Brain pericyte (primary cell): ENCODE data around the gene BPIFB3.
"Not testable (repeated sequence)": the region's sequence is repeated elsewhere in the genome, so short reads cannot be mapped to it uniquely, and the experiment has no call there.

Experiments
- DNase-seq: peaks from one replicate; pipeline ENCODE4 v3.0.0-alpha.2; 2012; ENCODE audit warnings: low read depth, low spot score

BPIFB3 gene

DNA sequence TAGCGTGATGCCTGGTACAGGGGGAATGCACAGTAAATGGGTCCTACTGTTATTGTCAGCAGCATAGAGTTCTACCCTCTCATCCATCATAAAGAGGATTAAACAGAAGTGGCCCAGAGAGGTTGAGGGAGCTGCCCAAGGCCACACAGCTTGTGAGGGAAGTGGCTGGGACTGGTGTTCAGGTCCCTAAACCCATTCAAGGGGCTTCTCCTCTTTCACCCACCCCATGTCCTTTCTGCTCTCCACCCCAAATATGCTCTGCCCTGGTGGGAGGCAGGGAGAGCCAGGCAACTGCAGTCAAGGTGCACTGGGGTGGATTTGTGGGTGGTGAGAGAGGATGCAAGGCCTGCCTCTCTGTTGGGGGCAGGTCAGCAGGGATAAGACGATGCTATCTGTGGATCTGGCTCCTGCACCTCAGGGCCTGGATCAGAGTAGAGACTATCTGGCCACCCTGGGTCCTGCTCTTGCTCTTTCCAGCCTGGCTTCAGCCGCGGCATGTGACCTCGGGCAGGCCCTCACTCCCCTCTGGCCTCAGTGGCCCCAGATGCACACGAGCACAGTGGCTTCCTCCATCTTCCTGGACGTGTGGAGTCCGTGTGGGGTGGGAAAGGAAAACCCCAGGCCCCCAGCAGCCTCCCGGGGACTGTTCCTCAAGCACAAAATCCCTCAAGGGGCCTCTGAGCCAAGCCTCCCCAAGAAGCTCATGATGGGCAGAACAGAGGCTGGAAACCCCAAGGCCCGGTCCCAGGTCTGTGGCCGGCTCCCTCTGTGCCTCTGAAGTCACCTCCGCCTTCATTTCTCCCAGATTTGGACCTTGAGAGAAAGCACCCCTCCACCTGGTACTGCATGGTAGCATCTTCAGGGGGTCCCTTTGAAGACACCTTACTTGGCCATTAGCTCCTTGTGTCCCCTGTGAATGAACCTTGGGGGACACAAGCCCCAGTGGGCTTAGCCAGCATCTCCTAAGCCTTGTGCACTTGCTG is 25.6 kb upstream of the BPIFB3 start:
- no peak for DNase-seq

DNA sequence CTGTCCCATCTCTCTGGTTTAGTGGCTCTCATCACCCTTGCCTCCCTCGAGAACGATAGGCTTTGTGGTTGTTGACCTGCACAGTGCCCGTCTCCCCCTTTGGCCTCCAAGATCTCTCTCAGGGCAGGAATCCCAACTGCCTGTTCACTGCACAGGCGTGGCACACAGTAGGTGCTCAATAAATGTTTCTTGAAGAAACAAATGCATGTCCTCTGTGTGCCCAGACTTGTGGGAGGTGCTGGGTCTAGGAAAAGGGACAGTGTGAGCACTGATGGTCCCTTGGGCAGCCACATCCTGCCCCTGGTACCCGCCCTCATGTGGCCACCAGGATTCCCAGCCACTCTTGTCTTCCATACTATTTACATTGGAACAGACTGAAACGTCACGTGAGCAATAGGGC is 24.8 kb upstream of the BPIFB3 start:
- no peak for DNase-seq

DNA sequence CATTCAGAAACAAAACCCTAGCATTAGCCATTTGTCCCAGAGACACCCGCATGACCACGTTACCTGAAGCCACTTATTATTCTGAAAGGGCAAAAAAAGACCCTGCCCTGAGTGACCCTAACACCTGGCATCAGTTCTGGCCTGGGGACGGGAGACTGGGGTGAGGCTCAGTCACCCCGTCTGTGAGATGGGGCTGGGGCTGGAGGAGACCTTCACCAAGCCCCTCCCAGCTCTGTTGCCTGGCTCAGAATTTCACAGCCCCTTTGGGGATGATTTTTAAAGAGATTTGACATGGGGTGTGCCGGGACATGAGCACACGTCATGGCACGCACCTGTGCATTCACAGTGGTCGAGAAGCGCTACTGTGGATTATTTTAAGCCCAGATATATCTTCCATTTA is 23.6 kb upstream of the BPIFB3 start:
- DNase-seq, result no peak

DNA sequence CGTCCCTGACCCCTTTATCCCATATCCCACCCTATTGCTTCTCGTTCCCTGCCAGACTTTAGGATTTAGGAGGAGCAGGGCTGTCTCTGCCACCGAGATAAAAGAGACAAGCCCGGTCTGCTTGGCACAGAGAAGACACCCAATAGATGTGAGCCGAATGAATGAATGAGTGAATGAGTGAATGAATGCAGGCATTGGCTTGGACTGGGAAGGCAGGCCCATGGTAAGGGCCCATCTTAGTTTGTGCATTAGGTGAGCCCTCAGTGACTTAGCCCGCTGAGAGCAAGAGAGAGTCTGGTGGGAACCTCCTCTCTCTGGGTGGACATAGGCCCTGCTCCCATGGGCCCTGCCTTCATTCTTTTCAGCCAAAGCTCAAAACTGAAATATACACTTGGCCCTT is 23.1 kb upstream of the BPIFB3 start:
- DNase-seq, result no peak

DNA sequence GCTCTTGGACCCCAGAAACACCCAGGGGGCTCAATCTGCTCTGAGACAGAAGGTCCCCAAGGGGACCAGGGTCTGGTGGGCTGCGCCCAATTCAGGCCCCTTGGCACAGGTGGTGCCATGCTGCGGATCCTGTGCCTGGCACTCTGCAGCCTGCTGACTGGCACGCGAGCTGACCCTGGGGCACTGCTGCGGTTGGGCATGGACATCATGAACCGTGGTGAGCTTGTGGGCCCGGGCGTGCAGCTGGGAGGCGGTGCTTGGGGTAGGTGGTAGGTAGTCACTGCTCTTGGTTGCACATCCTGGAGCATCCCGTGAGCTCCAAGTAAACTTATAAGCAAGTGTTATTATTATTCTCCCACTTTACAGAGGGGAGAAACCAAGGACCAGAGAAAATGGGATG is 22.2 kb upstream of the BPIFB3 start, which contains the start of gene BPIFB6:
Gene BPIFB6, plus strand, starts transcription at position 118 of the 400 bp plus-strand sequence. Its CDS starts 0 bp downstream, at position 118.
- DNase-seq, result no peak

DNA sequence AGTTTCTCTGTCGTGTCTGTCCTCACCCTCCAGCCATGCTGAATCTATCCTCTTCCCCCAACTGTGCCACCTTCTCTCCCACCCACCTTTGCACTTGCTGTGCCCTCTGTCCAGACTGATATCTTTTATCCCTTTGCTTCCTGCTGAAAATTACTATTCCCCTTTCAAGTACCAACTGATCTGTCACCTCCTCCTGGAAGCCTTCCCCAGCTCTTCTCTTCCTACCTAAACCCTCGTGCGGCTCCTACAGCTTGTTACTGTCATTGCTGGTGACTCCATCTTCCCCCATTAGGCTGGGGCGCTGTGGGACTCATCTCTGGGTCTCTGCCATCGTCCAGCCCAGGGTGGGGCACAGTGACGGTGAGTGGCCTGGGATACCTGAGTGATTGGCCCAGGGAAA is 21.1 kb upstream of the BPIFB3 start:
- DNase-seq, result no peak

DNA sequence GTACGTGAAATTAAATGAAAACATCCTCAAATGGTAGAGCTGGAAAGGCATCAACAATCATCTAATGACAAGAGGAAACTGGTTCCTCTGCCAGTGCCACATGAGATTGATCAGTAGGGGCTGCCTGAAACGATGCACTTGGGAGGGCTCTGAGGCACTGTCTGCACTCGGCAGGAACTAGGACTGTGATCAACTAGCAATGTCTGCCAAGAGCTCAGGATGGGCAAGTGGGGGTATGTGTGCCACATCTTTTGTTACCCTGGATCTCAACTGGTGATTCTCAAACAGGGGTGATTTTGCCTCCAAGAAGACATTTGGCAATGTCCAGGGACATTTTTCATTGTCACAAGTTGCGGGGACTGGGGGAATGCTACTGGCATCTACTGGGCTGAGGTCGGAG is 20.3 kb upstream of the BPIFB3 start:
- no peak for DNase-seq

DNA sequence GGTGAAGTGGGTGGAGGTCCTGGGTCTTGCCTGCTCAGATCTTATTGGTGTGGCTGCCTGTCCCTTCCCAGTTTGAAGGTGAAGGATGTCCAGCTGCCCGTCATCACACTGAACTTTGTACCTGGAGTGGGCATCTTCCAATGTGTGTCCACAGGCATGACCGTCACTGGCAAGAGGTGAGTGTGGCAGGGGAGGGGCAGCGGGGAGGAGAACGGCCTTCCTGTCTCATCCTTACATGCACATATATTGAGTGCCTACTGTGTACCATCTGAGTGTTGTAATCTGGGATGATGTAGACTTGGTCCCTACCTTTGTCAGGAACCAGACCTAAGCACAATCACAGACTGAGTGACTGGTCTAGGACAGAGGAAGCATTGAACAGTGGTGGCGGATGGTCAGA is 19.6 kb upstream of the BPIFB3 start:
- DNase-seq, result no peak

DNA sequence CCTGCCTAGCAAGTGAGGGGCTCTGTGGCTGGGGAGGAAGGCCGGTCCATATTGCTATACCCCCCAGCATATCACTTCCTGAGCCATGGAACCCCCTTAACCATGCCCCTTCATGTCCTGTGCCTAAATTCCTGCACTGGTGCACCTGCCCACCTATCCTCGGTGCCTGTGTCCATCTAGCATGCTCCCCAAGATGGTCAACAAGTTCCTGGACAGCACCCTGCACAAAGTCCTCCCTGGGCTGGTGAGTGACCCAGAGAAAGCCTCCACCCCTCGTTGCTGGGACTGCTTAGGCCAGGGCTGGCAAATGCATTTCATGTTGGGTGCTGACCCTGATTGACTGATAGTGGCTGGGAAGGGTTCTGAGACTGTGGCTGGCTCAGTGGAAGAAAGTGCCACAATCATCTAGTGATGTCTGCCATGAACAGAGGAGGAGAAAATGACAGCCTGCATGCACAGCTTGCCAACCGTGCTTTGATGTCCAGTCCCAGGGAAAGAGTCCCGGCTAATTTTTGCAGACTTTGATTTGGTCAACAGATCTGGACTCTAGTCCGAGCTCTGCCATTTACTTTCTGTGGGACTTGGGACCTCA is 18.7 kb upstream of the BPIFB3 start:
- no peak for DNase-seq

DNA sequence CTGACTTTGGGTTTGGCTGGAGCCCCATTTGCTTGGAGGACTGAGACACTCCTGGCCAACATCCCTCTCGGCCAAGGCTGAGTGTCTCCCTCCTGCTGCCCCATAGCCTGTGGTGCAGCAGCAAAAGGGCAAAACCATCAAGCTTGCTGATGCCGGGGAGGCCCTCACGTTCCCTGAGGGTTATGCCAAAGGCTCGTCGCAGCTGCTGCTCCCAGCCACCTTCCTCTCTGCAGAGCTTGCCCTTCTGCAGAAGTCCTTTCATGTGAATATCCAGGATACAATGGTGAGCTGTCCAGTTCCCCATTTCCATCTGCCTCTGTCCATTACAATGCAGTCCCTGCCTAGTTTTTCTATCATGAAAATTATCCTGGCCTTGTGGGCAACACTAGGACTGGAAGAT is 16.2 kb upstream of the BPIFB3 start:
- DNase-seq, result no peak

DNA sequence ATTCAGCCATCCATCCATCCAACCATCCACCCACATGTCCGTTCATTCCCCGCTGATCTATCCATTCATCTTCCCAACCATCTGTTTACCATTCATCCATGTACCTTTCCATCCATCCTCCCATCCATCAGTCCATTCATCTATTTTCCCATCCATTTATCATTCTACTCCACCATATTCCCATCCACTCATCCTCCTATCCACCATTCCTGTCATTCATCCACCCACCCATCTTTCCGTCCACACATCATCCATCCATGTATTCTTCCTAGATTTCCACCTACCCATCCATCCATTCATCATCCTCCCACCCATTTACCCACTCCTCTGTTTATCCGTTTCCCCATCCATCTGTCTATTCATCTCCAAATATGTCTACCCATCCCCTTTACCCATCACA is 15.5 kb upstream of the BPIFB3 start:
- no peak for DNase-seq

DNA sequence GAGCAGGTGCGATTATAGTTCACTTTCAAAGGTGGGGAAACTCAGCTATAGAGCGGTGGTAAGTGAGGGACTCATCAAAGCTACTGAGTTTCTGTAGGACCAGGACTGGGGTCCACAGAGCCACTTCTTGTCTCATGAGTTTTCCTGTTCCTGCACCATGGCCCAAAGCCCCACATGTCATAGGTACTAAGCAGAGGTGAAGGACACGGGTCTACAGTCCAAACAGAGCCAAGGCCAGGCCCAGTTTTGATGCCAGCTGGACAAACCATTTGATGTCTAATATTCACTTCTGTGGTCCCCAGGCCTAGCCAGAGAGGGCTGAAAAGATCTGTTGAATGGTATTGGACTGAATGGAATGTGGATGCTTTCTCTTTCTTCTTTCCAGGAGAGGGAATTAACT is 11.3 kb upstream of the BPIFB3 start:
- DNase-seq, result no peak

DNA sequence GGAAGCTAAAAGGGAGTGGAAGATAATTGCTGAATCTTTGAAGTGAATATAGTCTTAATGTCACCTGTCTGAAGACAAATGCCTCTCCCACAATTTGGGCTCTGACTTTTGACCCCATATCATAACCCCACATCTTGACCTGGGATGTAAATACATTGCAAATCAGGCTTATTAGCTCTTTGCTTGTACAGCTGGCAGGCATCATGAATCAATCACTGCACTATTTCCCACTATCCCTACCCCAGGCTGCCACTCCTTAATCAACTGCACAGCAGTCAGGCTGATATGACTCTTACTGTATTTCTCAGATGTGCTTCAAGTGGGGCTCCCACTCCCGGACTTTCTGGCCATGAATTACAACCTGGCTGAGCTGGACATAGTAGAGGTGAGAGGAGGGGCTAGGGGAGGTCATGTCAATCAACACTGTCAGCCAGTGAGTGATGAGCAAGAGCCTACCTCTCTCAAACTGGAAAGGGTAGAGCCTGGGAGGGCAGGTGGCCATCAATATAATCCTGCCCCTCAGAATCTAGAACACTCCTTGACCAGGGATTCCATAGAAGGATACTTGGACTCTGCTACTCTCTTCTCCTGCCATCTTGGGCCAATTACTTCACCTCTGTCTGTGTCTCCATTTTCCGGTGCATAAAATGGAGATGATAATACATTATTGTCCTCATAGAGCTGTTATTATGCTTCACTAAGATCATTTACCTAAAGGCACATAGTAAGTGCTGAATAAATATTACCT is 10.5 kb upstream of the BPIFB3 start:
- no peak for DNase-seq

DNA sequence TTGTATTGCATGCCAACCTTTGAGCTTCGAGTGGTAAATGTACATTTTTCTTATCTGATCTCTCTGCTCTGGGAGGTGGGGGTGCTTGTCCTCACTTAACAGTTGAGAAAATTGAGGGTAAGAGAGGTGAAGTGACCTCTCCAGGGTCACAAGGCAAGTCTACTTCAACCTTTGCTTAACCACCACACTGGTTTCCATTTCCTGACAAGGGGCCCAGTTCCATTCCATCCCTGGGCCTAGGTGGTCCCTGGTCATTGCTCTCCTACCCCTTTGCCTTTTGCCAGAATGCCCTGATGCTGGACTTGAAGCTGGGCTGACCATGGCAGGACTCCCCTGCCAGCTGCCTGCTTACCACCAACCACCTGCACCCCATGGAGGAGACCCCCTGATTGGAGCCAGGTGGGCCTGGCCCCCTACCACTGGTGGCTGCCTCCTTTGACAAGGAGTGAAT is 9.9 kb upstream of the BPIFB3 start:
- DNase-seq, result no peak

DNA sequence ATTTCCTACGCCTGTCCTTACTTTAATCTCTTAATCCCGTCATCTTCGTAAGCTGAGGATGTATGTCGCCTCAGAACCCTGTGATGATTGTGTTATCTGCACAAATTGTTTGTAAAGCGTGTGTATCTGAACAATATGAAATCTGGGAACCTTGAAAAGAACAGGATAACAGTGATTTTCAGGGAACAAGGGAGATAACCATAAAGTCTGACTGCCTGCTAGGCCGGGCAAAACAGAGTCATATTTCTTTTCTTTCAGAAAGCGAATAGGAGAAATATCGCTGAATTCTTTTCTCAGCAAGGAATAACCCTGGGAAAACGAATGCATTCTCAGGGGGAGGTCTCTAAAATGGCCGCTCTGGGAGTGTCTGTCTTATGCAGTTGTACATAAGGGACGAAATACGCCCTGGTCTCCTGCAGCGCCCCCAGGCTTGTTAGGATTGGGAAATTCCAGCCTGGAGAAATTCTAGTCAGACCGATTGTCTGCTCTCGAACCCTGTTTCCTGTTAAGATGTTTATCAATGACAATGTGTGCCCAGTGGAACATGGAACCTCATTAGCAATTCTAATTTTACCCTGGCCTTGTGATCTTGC is 8.5 kb upstream of the BPIFB3 start:
- DNase-seq, result not testable (repeated sequence)

DNA sequence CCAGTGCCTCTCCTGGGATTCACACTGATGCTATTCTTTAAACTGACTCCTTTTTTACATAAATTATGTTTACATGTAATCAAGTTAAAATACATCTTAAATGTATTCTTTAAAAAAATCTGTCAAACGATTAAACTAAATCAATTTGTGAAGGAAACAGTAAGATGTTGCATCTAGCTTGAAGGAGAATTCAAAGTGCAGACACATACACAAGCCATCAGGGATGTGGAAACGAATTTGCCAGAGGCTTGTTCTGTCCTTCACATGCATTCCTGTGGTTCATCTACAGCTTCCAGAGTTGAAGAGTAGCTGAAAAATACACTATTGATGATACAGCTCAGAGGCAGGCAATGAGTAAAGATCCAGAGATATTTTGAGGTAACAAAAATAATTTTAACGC is 7.3 kb upstream of the BPIFB3 start:
- DNase-seq, result no peak

DNA sequence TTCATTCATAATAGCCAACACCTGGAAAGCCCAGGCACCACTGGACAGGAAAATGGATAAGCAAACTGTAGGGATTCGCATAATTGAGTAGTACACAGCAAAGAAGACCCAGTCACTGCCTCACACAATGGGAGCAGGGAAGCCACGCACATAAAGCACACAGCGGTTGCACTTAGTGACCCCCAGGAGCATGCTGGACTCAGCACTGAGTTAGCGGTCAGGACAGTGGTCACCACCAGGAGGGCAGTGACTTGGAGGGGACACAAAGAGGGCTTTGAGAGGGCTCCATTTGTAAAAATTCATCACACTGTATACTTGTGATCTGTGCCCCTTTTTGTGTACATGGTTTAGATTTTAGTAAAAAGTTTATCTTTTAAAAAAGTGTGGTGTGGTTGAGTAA is 2.4 kb upstream of the BPIFB3 start:
- DNase-seq, result no peak

DNA sequence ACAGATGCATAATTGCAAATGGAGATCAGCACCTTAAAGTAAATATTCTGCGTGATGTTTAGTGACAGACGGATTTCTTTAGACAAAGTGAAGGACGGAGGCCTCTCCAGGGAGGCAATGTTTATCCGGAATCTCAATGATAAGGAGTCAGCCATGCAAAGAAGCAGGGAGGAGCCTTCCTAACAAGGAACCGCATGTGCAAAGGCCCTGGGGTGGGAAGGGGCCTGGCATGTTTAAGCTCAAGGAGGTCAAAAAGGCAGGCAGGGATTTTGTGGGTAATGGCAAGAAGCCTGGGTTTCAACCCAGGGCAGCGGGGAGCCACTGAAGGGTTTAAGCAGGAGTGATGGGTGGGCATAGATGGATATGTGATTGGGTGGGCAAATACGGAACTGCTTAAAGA is 678 bp downstream of the BPIFB3 start:
- no peak for DNase-seq

DNA sequence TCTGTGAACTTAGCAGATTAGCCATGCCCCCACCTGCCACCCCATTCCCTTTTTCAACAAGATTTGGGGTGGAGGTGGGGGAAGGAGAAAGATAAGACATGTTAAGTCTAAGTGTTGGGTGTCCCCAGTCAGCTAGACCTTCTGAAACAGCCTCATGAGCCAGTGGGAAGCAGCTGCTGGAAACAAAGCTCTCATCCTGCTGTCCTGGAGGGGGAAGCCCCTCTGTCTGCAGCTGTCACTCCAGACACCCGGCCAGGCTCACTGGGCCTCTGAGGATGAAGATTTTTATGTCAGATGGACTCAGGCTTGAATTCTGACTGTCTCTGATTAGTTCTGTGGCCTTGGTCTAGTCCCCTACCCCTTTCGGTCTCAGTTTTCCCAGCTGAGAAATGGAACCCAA is 1.1 kb downstream of the BPIFB3 start:
- no peak for DNase-seq

DNA sequence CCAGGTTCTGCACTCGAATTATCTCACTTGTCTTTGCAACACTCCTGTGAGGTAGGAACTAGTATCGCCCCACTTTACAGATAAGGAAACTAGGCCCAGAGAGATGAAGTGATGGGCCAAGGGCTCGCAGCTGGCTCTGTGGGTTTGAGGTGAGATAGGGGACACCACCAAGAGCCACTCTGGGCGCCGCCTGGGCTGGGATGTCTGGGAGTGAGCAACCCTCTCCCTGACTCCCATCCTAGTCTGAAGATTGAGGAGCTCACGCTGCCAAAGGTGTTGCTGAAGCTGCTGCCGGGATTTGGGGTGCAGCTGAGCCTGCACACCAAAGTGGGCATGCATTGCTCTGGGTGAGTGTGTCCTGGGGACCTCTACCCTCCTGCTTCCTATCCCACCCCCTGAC is 5.4 kb downstream of the BPIFB3 start:
- no peak for DNase-seq

DNA sequence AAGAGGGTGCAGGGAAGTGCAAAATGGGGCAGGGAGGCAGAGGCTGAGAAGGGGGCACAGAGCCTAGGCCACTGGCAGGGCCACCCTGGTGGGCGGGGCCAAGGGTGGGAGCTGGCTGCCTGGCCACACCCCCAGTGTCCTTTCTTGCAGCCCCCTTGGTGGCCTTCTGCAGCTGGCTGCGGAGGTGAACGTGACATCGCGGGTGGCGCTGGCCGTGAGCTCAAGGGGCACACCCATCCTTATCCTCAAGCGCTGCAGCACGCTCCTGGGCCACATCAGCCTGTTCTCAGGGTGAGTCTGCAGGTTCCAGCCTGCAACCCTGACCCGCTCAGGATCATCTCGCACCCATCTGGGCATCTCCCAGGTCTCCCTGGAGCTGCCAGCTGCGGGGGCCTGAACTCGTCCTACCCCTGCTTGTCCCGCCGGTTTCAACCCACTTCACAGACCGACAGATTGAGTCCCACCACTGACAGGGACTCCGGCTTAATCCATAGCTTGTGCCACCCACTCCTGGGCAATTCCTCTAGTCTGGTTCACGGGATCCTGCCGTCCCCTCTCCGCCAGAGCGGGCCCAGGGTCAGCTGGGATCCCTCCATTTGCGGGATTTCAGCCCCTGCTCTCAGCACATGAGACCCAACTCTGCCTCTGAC is 6.2 kb downstream of the BPIFB3 start:
- no peak for DNase-seq

DNA sequence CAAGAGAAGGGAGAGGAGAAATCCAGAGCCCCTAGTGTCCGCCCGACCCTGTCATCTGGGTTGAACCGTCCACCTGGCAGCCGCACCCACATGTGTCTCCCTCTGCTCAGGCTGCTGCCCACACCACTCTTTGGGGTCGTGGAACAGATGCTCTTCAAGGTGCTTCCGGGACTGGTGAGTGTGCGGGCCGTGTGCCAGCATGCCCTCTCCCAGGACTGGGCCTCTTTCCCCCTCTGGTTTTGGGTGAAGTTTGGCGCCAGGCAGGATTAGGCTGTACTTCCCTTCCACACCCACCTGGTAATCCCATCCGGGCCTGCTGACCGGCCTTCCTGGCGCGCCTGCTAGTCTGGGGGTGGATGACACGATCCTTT is 7.9 kb downstream of the BPIFB3 start:
- DNase-seq, result no peak
